ENCODE results near the gene UCHL3. TPM values are rescaled to one million over a fixed set of nuclear protein-coding genes. Genes with fewer than 3 reads are reported as not detected.

Gene UCHL3
- total and polyA plus RNA-seq, 2 of the 4 experiments (the other 2 are of a cell fraction) = 63.8 to 68.3 TPM

DNA sequence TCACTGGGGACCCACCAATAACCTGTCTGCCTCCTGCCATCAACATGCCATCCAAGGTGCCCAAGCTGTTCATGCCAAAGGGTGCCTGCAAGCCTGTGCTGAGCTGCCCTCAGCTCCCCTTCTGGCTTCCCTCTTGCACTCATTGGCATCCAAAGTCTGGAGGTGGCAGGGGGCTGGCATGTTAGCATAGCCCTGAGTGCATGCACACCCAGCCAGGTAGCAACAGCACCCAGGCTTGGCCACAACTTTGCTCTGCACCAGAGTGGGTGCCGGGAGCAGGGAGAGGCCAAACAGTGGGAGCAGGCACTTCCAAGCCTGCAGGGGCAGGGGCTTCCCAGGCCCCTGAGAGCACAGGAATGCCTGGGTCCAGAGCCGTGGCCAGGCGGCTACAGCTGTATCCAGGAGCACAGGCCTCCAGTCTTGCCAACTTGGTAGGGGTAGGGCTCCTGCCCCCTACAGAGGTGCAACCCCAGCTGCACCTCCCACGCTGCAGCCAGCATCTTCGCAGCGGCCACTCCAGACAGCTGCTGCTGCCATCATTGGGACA, 41.5 kb upstream of the UCHL3 start:
- DNase-seq (no peak), ATAC-seq (ENCODE audit: low read depth) (no peak)
- ChIA-PET POLR2A (ENCODE audit: unreplicated experiment) (no interaction called here), CTCF (no interaction called here)
- intact Hi-C loops (cut with micrococcal nuclease) = no loop called here
- H3K56ac ChIP-seq (ENCODE audit: extremely low read depth, insufficient read depth, low read length) = no peak overlapping the region
- no peaks in the 10 kb centered on the region for H3K9me3 ChIP-seq (ENCODE audit: control insufficient read depth, insufficient read depth, low read length)
- no peak overlapping the region for H2BK20ac ChIP-seq (ENCODE audit: low read depth, low read length)
- no TSS peak for BruUV-seq (replicated peaks)
- H2BK15ac ChIP-seq (ENCODE audit: low read depth, low read length) = no peak overlapping the region
- no peak overlapping the region for H2AK5ac ChIP-seq (ENCODE audit: low read depth, low read length)
- dilution Hi-C loops (cut with HindIII; ENCODE audit: low sequenced_read_pairs, unreplicated experiment) = no loop called here
- no peak overlapping the region for H2AK9ac ChIP-seq (replicated peaks; ENCODE audit: low read depth, low read length, poor library complexity)
- H3K18ac ChIP-seq (ENCODE audit: low read depth, low read length) = no peak overlapping the region
- H2BK5ac ChIP-seq (ENCODE audit: low read depth, low read length, poor library complexity, severe bottlenecking) = no peak overlapping the region
- 80% methylated on average over 2 of the region's 6 CpGs; no CpG with 5 or more reads in 1 of the 2 experiments for WGBS, 2 experiments (ENCODE audit: extremely low coverage in 2 of 2, insufficient read length in 1 of 2)
- no peak overlapping the region for H3K4me3 ChIP-seq (ENCODE audit: insufficient read depth, low read depth, low read length)
- no peaks in the 10 kb centered on the region for H4K20me1 ChIP-seq (ENCODE audit: insufficient read depth, low read length)
- H3K4me2 ChIP-seq (ENCODE audit: low read depth, low read length) = no peak overlapping the region
- no peak overlapping the region for H3K14ac ChIP-seq (replicated peaks; ENCODE audit: low read depth, low read length)
- H3K9me1 ChIP-seq (ENCODE audit: insufficient read depth, low read length) = no peaks in the 10 kb centered on the region
- in situ Hi-C loops (cut with MboI; ENCODE audit: low sequenced_read_pairs) = no loop called here
- no peaks in the 10 kb centered on the region for H3K79me1 ChIP-seq (ENCODE audit: low read depth in 1 of 2, low read length in 2 of 2)
- TF ChIP-seq RAD21 (IDR thresholded peaks at IDR 0.05; ENCODE audit: low read length) (no peak), POLR2A (IDR thresholded peaks at IDR 0.05; ENCODE audit: low read depth, low read length) (no peak), SMC3 (IDR thresholded peaks at IDR 0.05; ENCODE audit: low read depth, low read length) (no peak), MAFK (IDR thresholded peaks at IDR 0.05; ENCODE audit: low read depth, low read length) (no peak), MXI1 (IDR thresholded peaks at IDR 0.05; ENCODE audit: borderline replicate concordance, low read depth, low read length) (no peak), RFX5 (IDR thresholded peaks at IDR 0.05; ENCODE audit: low read depth, low read length) (no peak)
- H3K27ac ChIP-seq (ENCODE audit: insufficient read depth, low read length) = no peak overlapping the region
- H3K27me3 ChIP-seq (ENCODE audit: control insufficient read depth, insufficient read depth, low read length) = no peaks in the 10 kb centered on the region
- no peaks in the 10 kb centered on the region for H3K4me1 ChIP-seq (ENCODE audit: control insufficient read depth, insufficient read depth, low read length)
- no peak overlapping the region for H4K5ac ChIP-seq (ENCODE audit: low read depth, low read length)
- H4K91ac ChIP-seq (ENCODE audit: insufficient read depth, low read depth, low read length) = no peak overlapping the region
- no peaks in the 10 kb centered on the region for H3K36me3 ChIP-seq (ENCODE audit: control insufficient read depth, insufficient read depth, low read length)
- H2AFZ ChIP-seq (replicated peaks; ENCODE audit: low read length, poor library complexity) = no peak overlapping the region
- H3K23ac ChIP-seq (ENCODE audit: low read depth, low read length) = no peak overlapping the region
- no peak overlapping the region for H2BK120ac ChIP-seq (ENCODE audit: low read depth, low read length)
- no peak overlapping the region for H4K8ac ChIP-seq (ENCODE audit: low read depth in 2 of 2, low read length in 2 of 2)
- no peak overlapping the region for H3K4ac ChIP-seq (ENCODE audit: low read depth, low read length)
- H3K9ac ChIP-seq (ENCODE audit: low read depth, low read length) = no peak overlapping the region
